Natural killer cell (primary cell): Measurements from ENCODE around the gene SEMA4C. TPM values are rescaled to one million over a fixed set of nuclear protein-coding genes. Genes with fewer than 3 reads are reported as not detected.

Experiments used
- ATAC-seq, 3 donors: fragments of 150-1000 bp in 2 of 3; fragments of 200-7000 bp in 1 of 3; cut with Tn5 transposase; 1 replicate in 1 of 3; 2 replicates in 2 of 3; pipeline ENCODE4 v1.10.0; 2021; ENCODE audit warnings: mild to moderate bottlenecking in 2 of 3, moderate library complexity in 2 of 3
- DNase-seq, 2 donors: peaks; one replicate each; pipeline versions ENCODE4 v3.0.0 to v3.0.0-alpha.2; 2013 to 2021; ENCODE audit warnings: mixed read lengths in 1 of 2
- H3K27ac ChIP-seq: one replicate; pipeline ENCODE4 v1.5.1; 2013; ENCODE audit warnings: mild to moderate bottlenecking, low read length
- H3K27me3 ChIP-seq: one replicate; pipeline ENCODE4 v1.6.1; 2013; ENCODE audit warnings: low read length; ENCODE audit not compliant: control insufficient read depth, insufficient read depth
- H3K36me3 ChIP-seq: one replicate; pipeline ENCODE4 v1.6.1; 2013; ENCODE audit warnings: low read length; ENCODE audit not compliant: control insufficient read depth, insufficient read depth
- H3K4me1 ChIP-seq: one replicate; pipeline ENCODE4 v1.6.1; 2013; ENCODE audit warnings: low read length; ENCODE audit not compliant: control insufficient read depth, insufficient read depth
- H3K4me3 ChIP-seq: one replicate; pipeline ENCODE4 v1.5.1; 2013; ENCODE audit warnings: low read length
- H3K9me3 ChIP-seq: one replicate; pipeline ENCODE4 v1.6.1; 2013; ENCODE audit warnings: low read length; ENCODE audit not compliant: control insufficient read depth, insufficient read depth
- H3K27ac Mint-ChIP-seq, 2 donors: one replicate each; pipeline ENCODE4 v1.8.0; 2022; ENCODE audit warnings: mild to moderate bottlenecking in 2 of 2, mixed read lengths in 2 of 2, moderate library complexity in 1 of 2
- H3K27me3 Mint-ChIP-seq, 2 donors: one replicate each; pipeline ENCODE4 v1.8.0; 2022; ENCODE audit warnings: low read depth in 2 of 2, mixed read lengths in 2 of 2
- H3K36me3 Mint-ChIP-seq: one replicate; pipeline ENCODE4 v1.8.0; 2022; ENCODE audit warnings: mixed read lengths
- H3K4me1 Mint-ChIP-seq, 2 donors: one replicate each; pipeline ENCODE4 v1.8.0; 2022; ENCODE audit warnings: mixed read lengths in 2 of 2
- H3K4me3 Mint-ChIP-seq: one replicate; pipeline ENCODE4 v1.8.0; 2022; ENCODE audit warnings: mild to moderate bottlenecking, moderate library complexity, mixed read lengths
- H3K9me3 Mint-ChIP-seq, 2 donors: one replicate each; pipeline ENCODE4 v1.8.0; 2022; ENCODE audit warnings: mixed read lengths in 2 of 2
- CTCF ChIP-seq: fragments of 200-600 bp; IDR thresholded peaks from one replicate; pipeline ENCODE4 v1.8.0; 2022; ENCODE audit warnings: antibody characterized with exemption
- WGBS: methylation state at CpG from one replicate; pipeline ENCODE4 v1.1.7; 2013; ENCODE audit warnings: missing lambda C conversion rate; ENCODE audit not compliant: insufficient coverage; 5-methylcytosine and 5-hydroxymethylcytosine counted together
- intact Hi-C: fragments of 100-400 bp; cut with micrococcal nuclease; formaldehyde crosslinking; loops from one replicate; pipeline ENCODE4 v1.14.2; 2022
- total RNA-seq, 4 donors: library from RNA; stranded (reverse); fragments of 120-200 nt in 1 of 4; gene quantifications; one replicate each; pipeline versions ENCODE4 v1.2.3 to v1.2.4, GENCODE V29; 2013 to 2022

The SEMA4C gene
- total RNA-seq, 3 donors from 2014 or later (not counting 1 experiment from before 2014, with no cell fraction given) = 51.8 to 78.1 (median 65.8) TPM

- intact Hi-C loops = loop anchor here (1.0 to 5.0 kb wide), 4 partner anchors 9 to 147 kb away; partner anchors contain the start of genes ANKRD39 and SEMA4C
- peak overlapping the region; percentile 85 for H3K4me3 ChIP-seq
- no peak for TF ChIP-seq CTCF
- H3K27ac ChIP-seq = peak overlapping the region; percentile 71
- H3K4me1 Mint-ChIP-seq = peaks cover 48 to 63% of the 10 kb centered on the region in 2 donors
- H3K27me3 ChIP-seq = no peaks in the 10 kb centered on the region
- H3K9me3 ChIP-seq = no peaks in the 10 kb centered on the region
- 2% methylated on average over 59 of the region's 60 CpGs for WGBS
- H3K36me3 Mint-ChIP-seq = no peaks in the 10 kb centered on the region
- ATAC-seq = peak; percentile 0 to 1 (median 0)
- DNase-seq = peak in 1 of 2 donors; percentile 70
- H3K36me3 ChIP-seq = peaks cover 4% of the 10 kb centered on the region
- H3K4me1 ChIP-seq = peaks cover 41% of the 10 kb centered on the region
- H3K27me3 Mint-ChIP-seq = no peaks in the 10 kb centered on the region
- H3K9me3 Mint-ChIP-seq = no peaks in the 10 kb centered on the region
- peak overlapping the region; percentile 82 for H3K27ac Mint-ChIP-seq
- H3K4me3 Mint-ChIP-seq = peak overlapping the region; percentile 88
These were observed 54.4 kb downstream of the SEMA4C start for GRCh38 chr2:96815326-96816126.

GRCh38 chr2:96813656-96814055 lies 56.2 kb downstream of the SEMA4C start:
- H3K36me3 Mint-ChIP-seq = no peaks in the 10 kb centered on the region
- H3K4me3 Mint-ChIP-seq = no peak overlapping the region
- H3K27me3 Mint-ChIP-seq = no peaks in the 10 kb centered on the region
- H3K27ac Mint-ChIP-seq = no peak overlapping the region
- no peaks in the 10 kb centered on the region for H3K9me3 Mint-ChIP-seq
- no peak for DNase-seq
- intact Hi-C loops = no loop called here
- Histone ChIP-seq H3K27ac (no peak overlapping the region), H3K36me3 (no peaks in the 10 kb centered on the region), H3K27me3 (no peaks in the 10 kb centered on the region), H3K4me1 (peaks cover 22% of the 10 kb centered on the region), H3K4me3 (no peak overlapping the region), H3K9me3 (no peaks in the 10 kb centered on the region)
- WGBS = 98% methylated on average over 4 of the region's 4 CpGs
- peaks cover 29 to 45% of the 10 kb centered on the region in 2 donors for H3K4me1 Mint-ChIP-seq
- TF ChIP-seq CTCF = no peak
- no peak for ATAC-seq

- Mint-ChIP-seq H3K36me3 (no peaks in the 10 kb centered on the region), H3K27me3 (no peaks in the 10 kb centered on the region), H3K4me1 (peaks cover 19 to 34% of the 10 kb centered on the region in 2 donors), H3K27ac (peak overlapping the region in 1 of 2 donors; percentile 29), H3K9me3 (no peaks in the 10 kb centered on the region), H3K4me3 (no peak overlapping the region)
- Histone ChIP-seq H3K36me3 (no peaks in the 10 kb centered on the region), H3K4me1 (peaks cover 12% of the 10 kb centered on the region), H3K27me3 (no peaks in the 10 kb centered on the region), H3K9me3 (no peaks in the 10 kb centered on the region), H3K4me3 (no peak overlapping the region), H3K27ac (no peak overlapping the region)
- 81% methylated on average over 3 of the region's 3 CpGs for WGBS
- no peak for TF ChIP-seq CTCF
- no peak for ATAC-seq
- intact Hi-C loops = no loop called here
- no peak for DNase-seq
These were observed 58.0 kb downstream of the SEMA4C start for GRCh38 chr2:96811917-96812316.
